ENCODE data around the gene HINT3. TPM values are rescaled to one million over a fixed set of nuclear protein-coding genes. Genes with fewer than 3 reads are reported as not detected.
"Not testable (repeated sequence)": the region's sequence is repeated elsewhere in the genome, so short reads cannot be mapped to it uniquely, and the experiment has no call there.

The HINT3 gene
- total RNA-seq, 3 donors from 2014 or later = 19.0 to 37.3 (median 26.2) TPM

GRCh38 chr6:126017668-126018067, 61.1 kb downstream of the HINT3 start:
- Histone ChIP-seq H3K27ac (no peak overlapping the region), H3K9me3 (no peaks in the 10 kb centered on the region), H3K4me3 (no peak overlapping the region), H3K4me1 (no peaks in the 10 kb centered on the region), H3K27me3 (no peaks in the 10 kb centered on the region), H3K36me3 (no peaks in the 10 kb centered on the region)
- TF ChIP-seq POLR2A (IDR thresholded peaks at IDR 0.05) (no peak), POLR2AphosphoS5 (IDR thresholded peaks at IDR 0.05) (no peak), CTCF (IDR thresholded peaks at IDR 0.05) (no peak)
- DNase-seq (ENCODE audit: low spot score in 2 of 2) = no peak
- intact Hi-C loops (cut with DNase I; ENCODE audit: low total_unique reads) = no loop called here

- H3K36me3 ChIP-seq = no peaks in the 10 kb centered on the region
- H3K4me1 ChIP-seq = no peaks in the 10 kb centered on the region
- no peaks in the 10 kb centered on the region for H3K9me3 ChIP-seq
- no peak overlapping the region for H3K27ac ChIP-seq
- no peak for DNase-seq (ENCODE audit: low spot score in 2 of 2)
- no peaks in the 10 kb centered on the region for H3K27me3 ChIP-seq
- no peak overlapping the region for H3K4me3 ChIP-seq
- intact Hi-C loops (cut with DNase I; ENCODE audit: low total_unique reads) = no loop called here
- TF ChIP-seq POLR2AphosphoS5 (IDR thresholded peaks at IDR 0.05) (no peak), CTCF (IDR thresholded peaks at IDR 0.05) (no peak)
Observed at GRCh38 chr6:126020305-126021050, 63.9 kb downstream of the HINT3 start.

DNA sequence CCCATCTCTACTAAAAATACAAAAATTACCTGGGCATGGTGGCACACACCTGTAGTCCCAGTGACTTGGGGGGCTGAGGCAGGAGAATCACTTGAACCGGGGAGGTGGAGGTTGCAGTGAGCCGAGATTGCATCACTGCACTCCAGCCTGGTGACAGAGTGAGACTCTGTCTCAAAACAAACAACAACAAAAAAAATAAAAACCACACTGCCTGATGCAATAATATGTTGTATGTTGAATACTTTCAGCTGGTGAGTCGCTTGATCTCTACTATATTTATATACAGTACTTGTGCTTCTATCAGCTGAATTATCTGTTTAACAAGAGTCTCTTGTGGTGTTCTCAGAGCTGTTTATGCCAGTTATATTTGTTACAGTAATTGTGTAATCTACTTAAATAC, 66.9 kb downstream of the HINT3 start:
- intact Hi-C loops (cut with DNase I; ENCODE audit: low total_unique reads); DNase-seq (ENCODE audit: low spot score in 2 of 2): not testable (repeated sequence)

DNA sequence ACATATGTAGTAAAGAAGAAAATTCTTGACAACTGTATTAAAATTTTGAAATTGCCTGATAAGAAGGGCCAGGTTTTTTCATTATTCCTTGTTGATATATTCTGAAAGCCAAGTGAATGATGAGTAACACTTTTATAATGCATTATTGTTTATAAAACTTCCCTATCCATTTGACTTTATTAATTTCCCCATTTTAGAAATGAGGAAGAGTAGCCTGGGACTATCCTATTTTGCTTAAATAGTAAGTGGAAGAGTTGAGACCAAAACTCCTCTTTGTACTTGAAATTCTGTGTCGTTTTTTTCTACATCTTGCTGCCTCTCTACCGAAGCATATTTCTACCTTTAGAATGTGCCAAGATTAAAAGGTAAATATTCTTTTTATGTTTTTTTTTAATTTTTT, 69.4 kb downstream of the HINT3 start:
- Histone ChIP-seq H3K4me3 (no peak overlapping the region), H3K9me3 (no peaks in the 10 kb centered on the region), H3K27me3 (no peaks in the 10 kb centered on the region), H3K4me1 (no peaks in the 10 kb centered on the region), H3K27ac (no peak overlapping the region), H3K36me3 (no peaks in the 10 kb centered on the region)
- no peak for DNase-seq (ENCODE audit: low spot score in 2 of 2)
- TF ChIP-seq POLR2A (IDR thresholded peaks at IDR 0.05) = no peak
- TF ChIP-seq CTCF (IDR thresholded peaks at IDR 0.05) = no peak
- no peak for TF ChIP-seq POLR2AphosphoS5 (IDR thresholded peaks at IDR 0.05)
- intact Hi-C loops (cut with DNase I; ENCODE audit: low total_unique reads) = no loop called here

More for the DNA sequence above, 66.9 kb downstream of the HINT3 start:
- H3K4me1 ChIP-seq, H3K27me3 ChIP-seq, H3K36me3 ChIP-seq, H3K27ac ChIP-seq, H3K4me3 ChIP-seq, H3K9me3 ChIP-seq: not testable (repeated sequence)

GRCh38 chr6:126027601-126028000, 71.0 kb downstream of the HINT3 start:
- Histone ChIP-seq H3K9me3 (no peaks in the 10 kb centered on the region), H3K4me3 (no peak overlapping the region), H3K36me3 (no peaks in the 10 kb centered on the region), H3K4me1 (no peaks in the 10 kb centered on the region), H3K27ac (no peak overlapping the region), H3K27me3 (no peaks in the 10 kb centered on the region)
- no peak for DNase-seq (ENCODE audit: low spot score in 2 of 2)
- intact Hi-C loops (cut with DNase I; ENCODE audit: low total_unique reads) = no loop called here
- TF ChIP-seq POLR2AphosphoS5 (IDR thresholded peaks at IDR 0.05) (no peak), POLR2A (IDR thresholded peaks at IDR 0.05) (no peak)

Other genes starting within 250 kb of the HINT3 start
- gene HEY2, start 207.1 kb upstream of the HINT3 start, total RNA-seq = 1 to 10 TPM; 2.3 to 8.2 (median 2.4) TPM
- gene NCOA7, start 165.8 kb upstream of the HINT3 start, total RNA-seq = 10 to 100 TPM; 62.6 to 94.7 (median 82.4) TPM
- 10 to 100 TPM; 17.3 to 48.3 (median 39.7) TPM for gene TRMT11, start 29.8 kb downstream of the HINT3 start, total RNA-seq